ENCODE results near the gene CRYM. TPM values are rescaled to one million over a fixed set of nuclear protein-coding genes. Genes with fewer than 3 reads are reported as not detected.
"Not testable (repeated sequence)": the region's sequence is repeated elsewhere in the genome, so short reads cannot be mapped to it uniquely, and the experiment has no call there.

CRYM gene
- total RNA-seq, 1 experiment from 2014 or later, result not detected

DNA sequence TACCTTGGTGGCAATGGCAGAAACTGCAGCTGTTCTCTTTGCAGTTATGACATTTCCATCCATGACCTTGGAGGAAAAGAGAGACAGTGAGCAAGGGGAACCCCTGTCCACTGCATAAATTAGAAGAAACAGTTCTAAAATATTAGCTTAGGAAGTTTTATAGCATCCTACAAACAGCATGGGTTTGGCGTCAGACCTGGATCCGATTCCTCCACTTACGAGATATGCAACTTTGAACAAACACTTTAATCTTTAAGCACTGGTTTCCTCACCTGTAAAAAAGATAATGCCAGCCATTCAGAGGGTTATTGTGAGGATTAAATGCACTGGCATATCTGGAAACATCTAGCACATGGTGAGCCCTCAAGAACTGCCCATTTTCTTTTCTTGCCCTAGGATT is 2.6 kb downstream of the CRYM start:
- Histone ChIP-seq H3K27me3 (replicated peaks; ENCODE audit: insufficient read depth, low read depth, low read length, poor library complexity) (peaks cover 63% of the 10 kb centered on the region), H3K4me1 (ENCODE audit: insufficient read depth, low read length, poor library complexity, severe bottlenecking) (no peaks in the 10 kb centered on the region), H3K4me3 (ENCODE audit: low read depth, low read length, poor library complexity, severe bottlenecking) (no peak overlapping the region), H3K36me3 (ENCODE audit: insufficient read depth, low read length, poor library complexity, severe bottlenecking) (no peaks in the 10 kb centered on the region), H3K27ac (ENCODE audit: low read depth, low read length, poor library complexity, severe bottlenecking) (no peak overlapping the region), H3K9me3 (ENCODE audit: low read depth, low read length, poor library complexity, severe bottlenecking) (no peaks in the 10 kb centered on the region)
- CTCF ChIA-PET, result no interaction called here
- POLR2A ChIA-PET (ENCODE audit: low non-redundant PET), result no interaction called here
- TF ChIP-seq, protein P1, sequence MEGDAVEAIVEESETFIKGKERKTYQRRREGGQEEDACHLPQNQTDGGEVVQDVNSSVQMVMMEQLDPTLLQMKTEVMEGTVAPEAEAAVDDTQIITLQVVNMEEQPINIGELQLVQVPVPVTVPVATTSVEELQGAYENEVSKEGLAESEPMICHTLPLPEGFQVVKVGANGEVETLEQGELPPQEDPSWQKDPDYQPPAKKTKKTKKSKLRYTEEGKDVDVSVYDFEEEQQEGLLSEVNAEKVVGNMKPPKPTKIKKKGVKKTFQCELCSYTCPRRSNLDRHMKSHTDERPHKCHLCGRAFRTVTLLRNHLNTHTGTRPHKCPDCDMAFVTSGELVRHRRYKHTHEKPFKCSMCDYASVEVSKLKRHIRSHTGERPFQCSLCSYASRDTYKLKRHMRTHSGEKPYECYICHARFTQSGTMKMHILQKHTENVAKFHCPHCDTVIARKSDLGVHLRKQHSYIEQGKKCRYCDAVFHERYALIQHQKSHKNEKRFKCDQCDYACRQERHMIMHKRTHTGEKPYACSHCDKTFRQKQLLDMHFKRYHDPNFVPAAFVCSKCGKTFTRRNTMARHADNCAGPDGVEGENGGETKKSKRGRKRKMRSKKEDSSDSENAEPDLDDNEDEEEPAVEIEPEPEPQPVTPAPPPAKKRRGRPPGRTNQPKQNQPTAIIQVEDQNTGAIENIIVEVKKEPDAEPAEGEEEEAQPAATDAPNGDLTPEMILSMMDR (conservative IDR thresholded peaks at IDR 0.05; ENCODE audit: low read depth, low read length), result no peak
- TF ChIP-seq EZH2 (IDR thresholded peaks at IDR 0.05; ENCODE audit: borderline replicate concordance, low read depth, low read length, poor library complexity, severe bottlenecking), result no peak
- intact Hi-C loops (cut with micrococcal nuclease; ENCODE audit: unreplicated experiment), result no loop called here
- DNase-seq (ENCODE audit: low spot score), result no peak
- no TSS peak for BruUV-seq (replicated peaks)

DNA sequence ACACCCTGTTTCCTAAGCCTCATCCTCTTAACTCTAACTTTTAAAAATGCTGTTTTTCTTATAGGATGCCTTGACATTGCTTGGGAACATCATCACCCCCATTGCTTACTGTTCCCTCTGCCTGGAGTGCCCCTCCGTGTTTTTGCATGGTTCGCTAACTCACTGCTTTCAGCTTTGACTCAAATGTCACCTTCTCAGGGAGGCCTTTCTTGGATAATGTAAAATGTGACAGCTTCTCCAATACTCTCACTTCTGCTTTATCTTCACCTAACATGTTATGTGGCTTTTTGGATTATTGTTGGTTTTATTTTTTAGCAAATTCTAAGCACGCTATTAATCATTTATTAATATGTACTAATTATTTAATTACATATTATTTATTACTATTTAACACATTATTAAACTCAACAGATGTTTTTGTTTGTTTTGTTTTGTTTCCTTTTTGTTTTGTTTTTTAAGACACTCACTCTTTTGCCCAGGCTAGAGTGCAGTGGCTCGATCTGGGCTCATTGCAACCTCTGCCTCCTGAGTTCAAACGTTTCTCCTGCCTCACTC is 3.8 kb downstream of the CRYM start:
- BruUV-seq (replicated peaks), result no TSS peak
- Histone ChIP-seq H3K27ac (ENCODE audit: low read depth, low read length, poor library complexity, severe bottlenecking) (no peak overlapping the region), H3K36me3 (ENCODE audit: insufficient read depth, low read length, poor library complexity, severe bottlenecking) (no peaks in the 10 kb centered on the region), H3K4me3 (ENCODE audit: low read depth, low read length, poor library complexity, severe bottlenecking) (no peak overlapping the region), H3K27me3 (replicated peaks; ENCODE audit: insufficient read depth, low read depth, low read length, poor library complexity) (peaks cover 51% of the 10 kb centered on the region), H3K4me1 (ENCODE audit: insufficient read depth, low read length, poor library complexity, severe bottlenecking) (no peaks in the 10 kb centered on the region), H3K9me3 (ENCODE audit: low read depth, low read length, poor library complexity, severe bottlenecking) (no peaks in the 10 kb centered on the region)
- ChIA-PET POLR2A (ENCODE audit: low non-redundant PET) (no interaction called here), CTCF (no interaction called here)
- intact Hi-C loops (cut with micrococcal nuclease; ENCODE audit: unreplicated experiment), result no loop called here
- TF ChIP-seq, protein P1 (conservative IDR thresholded peaks at IDR 0.05; ENCODE audit: low read depth, low read length), result no peak
- no peak for TF ChIP-seq EZH2 (IDR thresholded peaks at IDR 0.05; ENCODE audit: borderline replicate concordance, low read depth, low read length, poor library complexity, severe bottlenecking)
- no peak for DNase-seq (ENCODE audit: low spot score)

DNA sequence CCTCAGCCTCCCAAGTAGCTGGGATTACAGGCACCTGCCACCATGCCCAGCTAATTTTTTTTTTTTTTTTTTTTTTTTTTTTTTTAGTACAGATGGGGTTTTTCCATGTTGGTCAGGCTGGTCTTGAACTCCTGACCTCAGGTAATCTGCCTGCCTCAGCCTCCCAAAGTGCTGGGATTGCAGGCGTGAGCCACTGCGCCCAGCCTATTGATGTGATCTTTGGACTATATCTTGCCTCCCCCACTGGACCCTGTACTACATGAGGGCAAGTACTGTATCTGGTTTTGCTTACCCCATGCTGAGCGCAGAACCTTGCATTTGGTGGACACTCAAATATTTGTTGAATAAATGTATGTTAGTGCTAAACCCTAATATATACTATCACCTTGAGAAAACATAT is 5.3 kb downstream of the CRYM start:
- BruUV-seq (replicated peaks); DNase-seq (ENCODE audit: low spot score); H3K4me1 ChIP-seq (ENCODE audit: insufficient read depth, low read length, poor library complexity, severe bottlenecking); intact Hi-C loops (cut with micrococcal nuclease; ENCODE audit: unreplicated experiment); POLR2A ChIA-PET (ENCODE audit: low non-redundant PET); H3K36me3 ChIP-seq (ENCODE audit: insufficient read depth, low read length, poor library complexity, severe bottlenecking); H3K9me3 ChIP-seq (ENCODE audit: low read depth, low read length, poor library complexity, severe bottlenecking); CTCF ChIA-PET; H3K27ac ChIP-seq (ENCODE audit: low read depth, low read length, poor library complexity, severe bottlenecking); H3K4me3 ChIP-seq (ENCODE audit: low read depth, low read length, poor library complexity, severe bottlenecking): not testable (repeated sequence)
- H3K27me3 ChIP-seq (replicated peaks; ENCODE audit: insufficient read depth, low read depth, low read length, poor library complexity), result peaks cover 36% of the 10 kb centered on the region

DNA sequence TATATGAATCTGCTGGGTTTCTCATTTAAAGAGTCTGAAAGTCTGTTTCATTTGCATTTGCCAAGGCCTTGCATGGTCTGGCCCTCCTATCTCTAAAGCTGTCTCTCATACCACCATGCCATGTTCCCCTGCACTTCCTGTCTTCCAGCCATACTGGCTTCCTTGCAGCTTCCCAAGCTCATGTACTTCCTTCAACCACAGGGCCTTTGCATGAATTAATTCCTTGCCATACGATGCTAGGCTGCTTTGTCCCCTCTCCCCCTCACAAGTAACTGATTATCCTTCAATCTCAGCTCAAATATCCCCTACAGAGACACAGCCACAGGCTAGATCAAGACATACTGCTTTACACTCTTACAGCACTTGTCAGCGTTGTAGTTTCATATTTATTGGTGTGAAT is 5.8 kb downstream of the CRYM start:
- no peak for DNase-seq (ENCODE audit: low spot score)
- H3K27me3 ChIP-seq (replicated peaks; ENCODE audit: insufficient read depth, low read depth, low read length, poor library complexity), result peaks cover 31% of the 10 kb centered on the region
- no peaks in the 10 kb centered on the region for H3K4me1 ChIP-seq (ENCODE audit: insufficient read depth, low read length, poor library complexity, severe bottlenecking)
- no peaks in the 10 kb centered on the region for H3K9me3 ChIP-seq (ENCODE audit: low read depth, low read length, poor library complexity, severe bottlenecking)
- no peak overlapping the region for H3K27ac ChIP-seq (ENCODE audit: low read depth, low read length, poor library complexity, severe bottlenecking)
- CTCF ChIA-PET, result interaction anchor here (0.7 kb wide), 1 partner anchor 14 kb away, joined by 4 read pairs; no protein-coding TSS in a partner anchor
- no peak overlapping the region for H3K4me3 ChIP-seq (ENCODE audit: low read depth, low read length, poor library complexity, severe bottlenecking)
- no TSS peak for BruUV-seq (replicated peaks)
- intact Hi-C loops (cut with micrococcal nuclease; ENCODE audit: unreplicated experiment), result no loop called here
- POLR2A ChIA-PET (ENCODE audit: low non-redundant PET), result no interaction called here
- no peak for TF ChIP-seq EZH2 (IDR thresholded peaks at IDR 0.05; ENCODE audit: borderline replicate concordance, low read depth, low read length, poor library complexity, severe bottlenecking)
- TF ChIP-seq, protein P1 (conservative IDR thresholded peaks at IDR 0.05; ENCODE audit: low read depth, low read length), result no peak
- no peaks in the 10 kb centered on the region for H3K36me3 ChIP-seq (ENCODE audit: insufficient read depth, low read length, poor library complexity, severe bottlenecking)
